Activated CD4-positive, alpha-beta T cell treated with anti-CD3 and anti-CD28 coated beads, Interleukin-2, amount 50 U/mL, for 48 hours (primary cell): ENCODE measurements around the gene NUAK1.
"Not testable (repeated sequence)": the region's sequence is repeated elsewhere in the genome, so short reads cannot be mapped to it uniquely, and the experiment has no call there.

Experiments
- DNase-seq, 2 experiments: peaks; one replicate each; pipeline ENCODE4 v3.0.0-alpha.2; 2020

The NUAK1 gene

DNA sequence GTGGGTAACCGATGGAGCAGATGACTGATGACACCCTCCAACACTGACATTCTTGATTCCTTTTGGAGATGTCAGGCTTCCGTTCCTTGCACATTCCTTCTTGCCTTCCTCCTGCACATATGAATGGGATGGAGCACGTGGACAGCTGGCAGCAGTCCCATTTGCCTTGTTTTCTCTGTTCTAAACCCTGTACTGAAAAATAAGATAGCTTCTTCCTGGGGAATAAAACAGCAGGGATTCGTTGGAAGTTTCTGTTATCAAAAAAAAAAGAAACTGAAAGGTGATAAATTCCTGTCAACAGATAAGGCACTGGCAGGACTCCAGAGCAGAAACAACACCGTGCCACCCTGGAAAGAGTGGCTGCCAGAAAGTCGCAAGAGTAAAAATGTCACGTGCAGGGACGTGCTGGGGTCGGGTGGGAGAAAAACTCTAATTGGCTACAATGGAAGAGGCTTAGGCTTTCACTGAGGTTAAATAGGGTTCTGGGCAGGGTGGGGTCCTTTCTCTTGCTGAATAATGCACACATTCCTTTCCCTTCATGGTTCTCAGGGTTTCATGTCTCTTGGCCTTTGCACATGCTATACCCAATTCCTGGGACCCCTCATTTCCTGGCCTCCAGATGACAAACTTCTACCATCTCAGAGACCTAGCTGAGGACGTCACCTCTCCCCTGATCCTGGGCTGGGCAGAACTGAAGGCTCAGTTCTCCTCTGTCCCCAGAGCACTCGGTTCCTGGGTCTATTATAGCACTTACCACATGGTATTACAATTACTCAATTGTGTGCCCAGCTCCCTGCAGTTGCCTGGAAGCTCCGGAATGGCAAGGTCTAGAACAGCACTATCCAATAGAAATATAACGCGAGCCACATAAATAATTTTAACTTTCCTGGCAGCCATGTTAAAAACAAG lies 7.0 kb upstream of the NUAK1 start:
- DNase-seq = no peak

DNA sequence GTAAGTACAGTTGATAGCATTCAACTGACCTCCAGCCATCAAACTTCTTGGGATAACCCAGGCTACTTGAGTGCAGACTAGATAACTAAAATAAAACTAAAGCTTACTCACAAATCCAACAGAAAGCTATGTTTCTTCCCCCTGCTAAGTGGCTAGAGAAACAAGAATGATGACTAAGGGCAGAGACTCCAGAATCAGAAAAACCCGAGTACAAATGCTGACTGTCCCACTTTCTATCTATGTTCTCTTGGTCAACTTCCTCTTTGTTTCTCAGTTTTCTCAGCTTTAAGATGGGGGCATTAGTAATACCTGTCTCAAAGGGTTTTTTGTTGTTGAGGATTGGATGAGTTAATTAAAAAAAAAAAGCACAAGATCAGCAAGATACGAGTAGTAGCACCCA lies 6.1 kb upstream of the NUAK1 start:
- DNase-seq = no peak

DNA sequence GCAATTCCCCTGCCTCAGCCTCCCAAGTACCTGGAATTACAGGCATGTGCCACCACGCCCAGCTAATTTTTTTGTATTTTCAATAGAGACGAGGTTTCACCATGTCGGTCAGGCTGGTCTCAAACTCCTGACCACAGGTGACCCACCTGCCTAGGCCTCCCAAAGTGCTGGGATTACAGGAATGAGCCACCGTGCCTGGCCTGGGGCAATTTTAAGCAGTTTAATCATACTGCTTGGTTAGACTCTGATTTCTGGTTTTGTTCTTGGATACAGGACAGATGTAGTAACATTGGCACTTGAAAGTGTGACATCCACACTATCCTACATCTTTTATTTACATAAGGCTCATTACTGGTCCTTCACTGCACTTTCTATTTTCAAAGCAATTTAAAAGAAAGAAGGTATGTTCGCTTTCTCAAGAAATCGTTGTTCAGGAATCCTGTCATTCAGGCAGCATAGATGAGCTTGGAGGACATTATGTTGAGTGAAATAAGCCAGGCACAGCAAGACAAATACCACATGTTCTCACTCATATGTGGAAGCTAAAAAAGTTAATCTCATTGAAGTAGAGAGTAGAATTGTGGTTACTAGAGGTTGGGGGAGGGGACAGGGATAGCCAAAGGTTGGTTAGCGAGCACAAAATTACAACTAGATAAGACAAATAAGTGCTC lies 4.0 kb upstream of the NUAK1 start:
- no peak for DNase-seq

DNA sequence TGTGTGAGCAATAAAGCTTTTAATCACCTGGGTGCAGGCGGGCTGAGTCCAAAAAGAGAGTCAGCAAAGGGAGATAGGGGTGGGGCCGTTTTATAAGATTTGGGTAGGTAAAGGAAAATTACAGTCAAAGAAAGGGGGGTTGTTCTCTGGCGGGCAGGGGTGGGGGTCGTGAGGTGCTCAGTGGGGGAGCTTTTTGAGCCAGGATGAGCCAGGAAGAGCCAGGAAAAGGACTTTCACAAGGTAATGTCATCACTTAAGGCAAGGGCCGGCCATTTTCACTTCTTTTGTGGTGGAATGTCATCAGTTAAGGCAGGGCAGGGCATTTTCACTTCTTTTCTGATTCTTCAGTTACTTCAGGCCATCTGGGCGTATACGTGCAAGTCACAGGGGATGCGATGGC lies 3.2 kb upstream of the NUAK1 start:
- DNase-seq = not testable (repeated sequence)

DNA sequence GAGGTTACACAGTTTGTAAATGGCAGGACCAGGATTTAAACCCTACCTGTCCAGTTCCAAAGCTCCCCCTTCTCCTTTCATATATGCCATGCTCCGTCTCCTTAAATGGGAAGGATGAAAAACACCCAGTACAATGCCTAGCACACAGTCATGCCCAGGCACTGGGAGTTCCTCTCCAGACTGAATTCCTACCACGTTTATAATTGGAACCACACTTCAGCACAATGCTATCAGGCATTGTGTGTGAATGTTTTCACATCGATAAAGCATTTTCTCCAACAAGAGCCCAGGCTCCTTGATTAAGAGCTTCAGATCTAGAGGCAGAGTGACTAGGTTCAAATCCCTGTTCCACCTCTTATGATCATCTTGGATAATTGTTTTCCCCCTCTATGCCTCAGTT lies 2.7 kb upstream of the NUAK1 start:
- no peak for DNase-seq

DNA sequence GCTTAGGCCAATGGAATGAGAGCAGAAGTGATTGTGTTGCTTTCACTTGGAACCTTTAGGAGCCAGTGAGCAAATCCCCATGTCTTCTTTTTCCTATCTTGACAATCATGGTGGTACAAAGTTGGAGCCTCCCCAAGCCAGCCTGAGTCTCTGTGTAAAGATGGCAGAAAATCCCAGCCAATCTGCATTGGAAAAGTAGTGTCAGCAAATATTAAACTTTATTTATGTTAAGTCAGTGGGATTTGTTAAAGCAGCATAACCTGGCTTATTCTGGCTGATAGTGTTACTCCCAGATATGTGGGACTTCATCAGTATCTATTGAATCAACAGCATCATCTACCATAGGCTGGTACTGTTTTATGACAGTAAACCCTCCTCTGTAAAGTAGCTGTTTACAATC lies 2.2 kb upstream of the NUAK1 start:
- no peak for DNase-seq

DNA sequence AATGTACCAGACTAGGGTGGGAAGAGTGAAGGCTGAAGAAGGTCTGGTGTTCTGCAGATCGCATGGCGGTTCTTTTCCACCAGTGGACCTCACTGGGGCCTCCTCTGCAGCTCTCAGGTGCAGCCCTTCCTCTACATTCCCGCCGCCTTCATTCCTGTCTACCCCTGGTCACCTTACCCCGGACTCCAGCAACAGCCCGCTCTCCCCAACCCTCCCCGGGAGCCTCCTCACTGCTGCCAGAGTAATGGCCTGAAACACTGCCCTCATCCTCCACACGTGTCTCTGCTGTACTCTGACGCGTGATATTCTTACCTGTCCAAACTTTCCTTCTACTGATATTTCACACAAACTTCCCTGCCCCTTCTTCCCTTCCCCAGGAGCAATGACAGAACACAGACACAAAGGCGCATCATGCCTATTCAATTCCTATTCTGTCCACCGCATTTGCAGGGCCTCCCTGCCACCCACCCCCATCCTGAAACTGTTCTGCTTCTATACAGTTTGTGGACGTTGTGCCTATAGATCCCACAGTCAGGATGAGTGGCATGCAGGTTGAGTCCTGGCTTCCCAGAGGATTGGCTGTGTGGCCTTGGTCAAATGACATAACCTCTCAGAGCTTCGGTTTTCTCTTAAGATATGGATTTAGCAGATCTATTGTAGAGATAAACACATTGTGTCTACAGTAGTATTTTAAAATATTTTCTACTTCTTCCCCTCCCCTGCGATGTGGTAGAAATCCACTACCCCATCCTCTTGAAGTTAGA lies 1.7 kb upstream of the NUAK1 start:
- no peak for DNase-seq

DNA sequence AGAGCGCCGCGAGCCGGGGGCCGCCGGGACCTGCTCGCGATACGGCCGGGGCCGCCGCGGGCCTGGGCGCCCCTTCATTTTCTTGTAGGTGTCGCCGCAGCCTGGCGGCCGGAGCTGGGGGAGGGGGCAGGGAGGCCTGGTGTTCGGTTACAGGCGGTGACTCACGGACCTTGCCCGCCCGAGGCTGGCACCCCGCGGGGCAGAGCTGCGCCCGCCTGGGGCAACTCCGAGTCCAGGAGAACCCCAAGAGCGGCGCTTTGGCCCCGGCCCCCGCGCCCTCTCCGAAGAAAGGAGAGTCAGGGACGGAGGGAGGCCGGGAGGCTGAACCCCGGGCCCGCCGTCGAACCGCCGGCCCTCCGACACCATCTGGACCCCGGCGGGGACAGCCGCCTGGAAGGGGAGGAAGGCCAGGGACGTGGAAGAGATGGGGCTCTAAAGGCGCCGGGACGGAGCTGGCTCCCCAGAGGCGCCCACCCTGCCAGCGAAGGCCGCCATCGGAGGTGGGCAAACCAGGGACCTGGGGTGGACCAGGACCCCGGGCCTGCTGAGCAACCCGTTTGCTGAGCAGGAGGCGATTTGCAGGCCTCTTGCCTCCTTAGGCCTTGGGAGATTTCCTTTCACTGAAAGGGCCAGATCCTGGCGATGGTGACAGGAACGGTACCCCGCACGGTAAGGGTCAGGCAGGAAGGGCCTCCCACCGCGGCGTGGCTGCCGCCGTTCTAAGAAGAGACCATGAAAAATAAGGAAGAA lies 843 bp upstream of the NUAK1 start:
- peak; percentile 23 to 46 for DNase-seq

DNA sequence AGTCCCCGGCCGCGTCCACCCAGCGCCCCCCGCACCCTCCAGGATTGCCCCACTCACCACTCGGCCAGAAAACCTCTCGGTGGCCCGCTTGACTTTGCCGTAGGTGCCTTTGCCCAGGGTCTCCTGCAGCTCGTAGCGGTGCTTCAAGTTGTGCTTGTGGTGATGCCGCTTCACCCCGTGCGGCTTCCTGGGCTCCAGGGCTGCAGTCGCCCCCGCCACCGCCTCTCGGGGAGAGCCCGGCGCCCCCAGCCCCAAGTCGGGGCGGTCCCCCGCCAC lies 459 bp downstream of the NUAK1 start:
- peak in 1 of 2 experiments; percentile 11 for DNase-seq

DNA sequence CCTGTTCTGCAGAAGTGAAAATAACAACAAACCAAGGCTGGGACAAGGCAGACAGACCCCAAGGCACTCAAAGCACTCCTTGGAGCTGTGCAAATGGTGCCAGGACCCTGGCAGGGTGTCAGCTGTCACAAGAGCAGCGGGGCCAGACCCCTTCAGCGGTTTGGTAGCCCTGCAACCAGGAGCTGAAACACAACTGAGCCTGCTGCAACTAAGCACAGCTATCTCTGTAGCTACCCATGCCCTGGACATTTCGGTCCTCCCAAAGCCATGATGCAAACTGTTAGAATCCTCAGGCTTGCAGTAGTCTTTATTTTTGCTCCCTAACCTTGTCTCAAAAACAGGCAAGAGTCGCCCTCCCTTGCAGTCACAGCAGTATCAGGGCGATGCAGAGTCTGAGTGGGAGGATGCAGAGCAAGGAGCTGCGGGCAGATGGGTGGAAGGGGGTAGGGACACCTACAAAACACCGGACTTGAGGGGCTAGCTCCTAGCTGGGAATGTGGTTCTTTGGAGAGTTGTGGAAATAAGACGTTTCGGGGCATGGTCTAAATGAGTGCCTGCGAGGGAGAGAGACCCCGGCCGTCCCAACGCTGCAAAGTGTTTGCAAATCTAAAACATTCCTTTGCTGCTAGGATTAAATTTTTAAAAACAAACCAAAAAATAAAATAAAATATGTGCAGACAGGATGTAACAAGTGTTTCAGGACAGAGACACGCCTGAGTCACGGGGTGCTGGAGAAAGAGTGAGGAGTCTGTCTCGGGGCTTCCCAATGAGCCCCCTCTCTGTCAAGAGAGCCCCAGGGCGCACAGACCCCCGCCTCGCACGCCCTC lies 1.0 kb downstream of the NUAK1 start:
- DNase-seq = peak in 1 of 2 experiments; percentile 5

DNA sequence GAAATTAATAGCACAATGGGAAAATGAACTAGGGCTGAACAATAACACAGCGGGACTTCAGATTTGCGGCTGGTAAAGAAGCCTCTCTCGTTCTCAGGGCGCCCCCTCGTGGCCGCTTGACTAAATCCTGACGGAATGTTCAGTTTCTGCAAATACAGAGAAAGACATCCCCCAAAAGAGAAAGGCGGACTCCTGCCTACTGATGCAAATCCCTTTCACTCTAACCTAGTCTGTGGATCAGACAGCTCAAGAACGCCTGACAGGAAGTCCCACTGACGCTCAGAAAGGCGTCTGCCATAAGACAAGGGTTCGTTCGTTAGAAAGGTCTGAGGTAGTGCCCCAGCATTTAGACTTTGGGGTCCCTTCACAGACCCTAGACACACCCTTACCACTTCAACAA lies 2.5 kb downstream of the NUAK1 start:
- peak; percentile 82 to 86 for DNase-seq

DNA sequence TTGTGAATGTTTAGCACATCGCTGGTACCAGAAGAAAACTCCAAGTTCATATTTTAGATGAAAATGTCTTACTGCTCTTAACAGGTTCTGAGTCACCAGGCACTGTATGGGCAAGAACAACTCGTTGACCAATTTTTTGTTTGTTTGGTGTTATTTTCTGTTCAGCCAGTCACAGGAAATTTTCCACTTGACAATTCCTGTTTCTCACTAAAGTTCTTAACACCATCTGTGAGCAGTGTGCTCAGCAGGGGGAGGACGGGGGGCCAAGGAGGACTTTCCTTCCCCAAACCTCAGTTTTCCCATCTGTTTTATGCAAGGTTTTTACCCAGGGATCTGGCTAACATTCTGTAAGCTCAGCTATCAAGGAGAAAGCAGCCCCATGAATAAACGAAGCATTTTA lies 3.0 kb downstream of the NUAK1 start:
- DNase-seq = no peak

DNA sequence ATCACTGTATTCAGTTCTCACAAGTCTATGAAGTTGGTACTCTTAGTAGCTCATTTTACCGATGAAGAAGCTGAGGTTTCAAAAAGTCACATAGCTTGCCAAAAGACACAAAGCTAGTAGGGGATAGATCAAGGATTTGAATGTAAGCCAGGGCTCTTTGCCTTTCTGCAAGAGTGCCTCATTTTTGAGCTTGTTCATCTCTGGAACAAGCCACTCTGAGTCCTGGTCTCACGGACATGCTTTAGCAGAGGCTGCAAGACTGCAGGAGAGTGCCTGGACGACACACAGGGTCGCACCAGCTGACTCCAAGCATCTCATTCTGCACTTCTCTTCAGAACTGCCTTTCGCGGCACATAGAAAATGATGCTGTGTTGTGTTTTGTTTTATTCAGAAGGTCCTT lies 3.7 kb downstream of the NUAK1 start:
- no peak for DNase-seq

DNA sequence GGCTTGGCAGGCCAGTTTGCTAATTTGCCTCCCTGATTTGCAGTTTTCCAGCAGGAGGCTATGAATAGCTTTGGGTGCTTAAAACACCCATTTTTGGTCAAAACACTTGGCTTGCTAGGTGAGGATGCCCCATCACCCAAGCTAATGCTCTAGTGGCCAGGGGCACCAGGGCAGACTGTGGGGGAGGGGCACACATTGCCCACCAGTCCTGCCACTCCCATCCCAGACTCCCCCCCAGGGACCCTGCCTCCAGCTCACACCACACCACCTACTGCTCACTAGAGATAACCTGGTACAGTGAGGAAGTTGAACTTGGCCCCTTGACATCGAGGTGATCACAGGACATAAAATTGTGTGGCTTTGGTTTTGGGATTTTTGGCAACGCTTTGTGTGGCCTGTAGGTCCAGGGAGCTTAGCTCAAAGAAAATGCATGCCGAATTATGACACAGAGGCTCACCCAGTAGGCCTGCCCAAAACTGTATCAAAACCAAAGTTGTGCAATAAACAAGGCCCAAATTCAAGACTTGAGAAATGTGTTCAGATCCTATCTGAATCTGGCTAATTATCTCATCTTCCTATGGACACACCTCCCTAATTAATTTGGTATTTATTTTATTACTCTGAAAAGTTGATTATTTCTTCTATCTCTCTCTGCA lies 4.3 kb downstream of the NUAK1 start:
- no peak for DNase-seq

DNA sequence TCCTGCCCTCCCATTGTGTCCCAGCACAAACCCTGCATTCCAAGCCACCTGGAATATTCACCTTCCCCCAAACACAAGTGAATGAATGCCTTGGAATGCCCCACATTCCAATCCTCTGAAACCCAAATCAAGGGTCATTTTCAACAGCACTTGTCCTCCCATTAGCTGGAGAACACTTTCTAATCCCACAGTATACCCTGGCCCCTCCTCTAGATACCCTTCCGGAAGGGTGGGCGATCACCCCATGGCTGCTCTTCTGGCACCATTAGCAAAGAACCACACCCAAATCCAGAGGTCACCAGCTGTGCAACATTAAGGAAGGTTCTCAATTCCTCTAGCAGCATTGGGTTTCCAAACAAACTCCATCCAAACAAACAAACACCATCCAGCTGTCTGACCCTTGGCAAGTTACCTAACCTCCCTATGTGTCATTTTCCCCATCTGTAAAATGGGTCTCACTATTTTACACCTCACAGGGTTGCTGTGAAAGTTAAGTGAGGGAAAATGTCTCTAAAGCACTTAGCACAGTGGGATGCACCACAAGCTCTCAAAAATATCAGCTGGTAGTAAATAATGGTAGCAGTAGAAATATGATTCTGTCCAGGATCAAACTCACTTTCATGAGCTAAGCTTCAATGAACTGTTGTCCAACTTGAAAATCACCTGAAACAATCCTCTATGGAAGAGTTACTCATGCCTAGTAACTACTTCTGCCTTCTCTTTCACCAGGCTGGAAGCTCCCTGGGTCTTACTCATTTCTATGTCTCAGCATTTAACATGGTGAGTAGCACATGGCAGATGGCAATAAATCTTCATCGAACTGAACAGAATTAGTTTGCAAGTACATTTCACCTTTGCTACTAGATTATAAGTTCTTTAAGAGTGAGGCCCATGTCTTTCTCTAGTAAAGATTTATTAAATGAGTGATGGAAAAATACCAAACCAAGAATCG lies 5.3 kb downstream of the NUAK1 start:
- DNase-seq = no peak

DNA sequence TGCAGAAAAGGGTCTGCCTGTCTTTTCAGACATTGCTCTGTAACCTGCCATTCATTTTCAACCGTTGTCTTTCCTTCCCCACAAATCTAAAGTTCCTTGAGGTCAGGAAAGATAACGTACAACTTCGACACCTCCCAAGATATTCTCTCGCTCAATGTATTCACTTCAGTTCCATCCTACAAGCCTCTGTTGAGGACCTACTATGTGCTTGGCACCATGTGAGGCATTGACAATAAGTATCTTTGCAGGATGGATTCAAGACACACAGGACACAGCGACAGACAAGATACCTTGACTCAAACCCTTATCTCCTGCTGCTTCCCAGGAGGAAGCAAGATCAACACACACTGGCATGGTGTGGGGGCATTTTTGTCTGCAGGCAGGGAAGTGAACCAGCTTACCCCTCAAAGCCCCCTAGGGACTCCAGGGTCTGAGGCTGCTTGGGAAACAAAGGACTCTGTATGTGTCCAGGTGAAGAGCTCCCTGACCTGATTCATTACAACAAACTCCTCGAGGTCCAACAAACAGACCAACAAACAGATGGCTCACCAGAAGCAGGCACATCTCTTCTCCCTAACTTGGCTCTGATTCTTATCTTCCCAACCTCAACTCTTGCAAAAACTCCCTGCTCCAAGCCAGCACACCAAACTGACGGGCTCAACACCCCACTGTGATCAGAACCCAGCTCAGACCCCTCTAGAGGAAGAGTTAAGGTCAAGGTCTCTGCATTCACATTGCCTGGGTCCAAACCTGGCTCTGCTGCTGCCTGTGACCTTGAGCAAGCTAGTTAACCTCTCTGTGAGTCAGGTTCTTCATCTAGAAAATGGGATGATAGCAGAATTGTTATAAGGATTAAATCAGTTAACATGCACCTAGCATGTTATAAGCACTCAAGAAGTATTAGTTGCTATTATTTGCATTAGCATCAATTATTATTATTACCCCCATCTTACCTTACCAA lies 6.3 kb downstream of the NUAK1 start:
- DNase-seq = no peak

DNA sequence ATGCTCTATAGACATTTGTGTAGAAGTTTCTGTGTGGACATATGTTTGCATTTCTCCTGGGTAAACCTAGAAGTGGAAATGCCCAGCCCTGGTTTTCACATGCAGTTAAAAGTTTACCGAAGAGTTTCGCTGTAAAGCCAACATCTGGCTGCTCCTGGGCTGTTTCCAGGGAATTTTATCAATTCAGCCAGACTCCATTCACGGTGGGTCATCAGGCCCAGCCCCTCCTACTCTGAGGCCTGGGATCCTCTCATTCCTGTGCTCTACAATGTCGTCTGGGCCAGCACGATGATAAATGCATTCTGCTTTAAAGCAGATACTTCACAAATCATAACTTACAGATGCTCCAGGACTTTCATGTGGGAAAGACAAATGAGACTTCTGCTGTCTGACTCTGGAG lies 7.1 kb downstream of the NUAK1 start:
- no peak for DNase-seq

DNA sequence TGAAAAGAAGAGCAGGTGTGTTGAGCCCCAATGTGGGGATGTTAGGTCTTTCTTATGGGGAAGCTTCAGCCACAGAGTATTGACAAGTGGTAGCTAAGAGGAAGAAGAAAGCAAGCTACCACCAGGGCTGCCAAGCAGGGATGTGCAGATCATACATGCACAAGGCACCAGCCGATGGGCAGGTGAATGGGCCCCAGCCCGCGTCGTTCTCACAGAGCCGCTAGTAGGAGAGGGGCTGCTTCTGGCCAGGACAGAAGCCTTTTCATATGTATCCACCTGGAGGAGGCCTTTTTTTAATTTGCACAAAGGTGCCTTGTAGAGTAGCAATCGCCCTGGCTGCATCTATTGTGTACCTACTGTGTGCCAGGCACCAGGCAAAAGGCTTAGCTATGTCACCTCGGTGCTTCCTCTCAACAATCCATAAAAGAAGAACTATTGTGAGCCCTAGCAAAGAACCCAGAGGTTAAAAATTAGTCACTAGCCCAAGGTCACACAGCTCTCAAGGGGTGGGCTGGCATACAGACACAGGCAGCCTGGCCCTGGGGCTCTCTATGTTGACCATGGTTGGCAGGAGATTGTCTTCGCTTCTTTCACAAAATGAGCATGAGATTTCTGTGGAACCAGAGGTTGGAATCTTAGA lies 8.2 kb downstream of the NUAK1 start:
- no peak for DNase-seq
